Adrenal gland (tissue), 5 donors: ENCODE data around the gene HLA-B.

Experiments
- POLR2A ChIP-seq, 2 donors: fragments of 450-650 bp; IDR thresholded peaks; one replicate each; pipeline ENCODE4 v1.6.1; 2017; ENCODE audit warnings: antibody characterized with exemption in 2 of 2, mild to moderate bottlenecking in 2 of 2, moderate library complexity in 1 of 2
- TF ChIP-seq, protein P1 (sequence below), 6 experiments: fragments of 450-650 bp in 4 of 6; fragments of 200-600 bp in 2 of 6; sonication (generic) in 1 of 6; IDR thresholded peaks; 1 replicate in 5 of 6; 2 replicates in 1 of 6; pipeline versions ENCODE4 v1.5.1 to v1.8.0; 2016 to 2021; ENCODE audit warnings: antibody characterized with exemption in 6 of 6, mild to moderate bottlenecking in 2 of 6, moderate library complexity in 1 of 6
- donor health status: DM: no; HTN: no; CAD: no.

GRCh38 chr6:31349301-31349700 lies 7.7 kb downstream of the HLA-B start:
- TF ChIP-seq, protein P1, sequence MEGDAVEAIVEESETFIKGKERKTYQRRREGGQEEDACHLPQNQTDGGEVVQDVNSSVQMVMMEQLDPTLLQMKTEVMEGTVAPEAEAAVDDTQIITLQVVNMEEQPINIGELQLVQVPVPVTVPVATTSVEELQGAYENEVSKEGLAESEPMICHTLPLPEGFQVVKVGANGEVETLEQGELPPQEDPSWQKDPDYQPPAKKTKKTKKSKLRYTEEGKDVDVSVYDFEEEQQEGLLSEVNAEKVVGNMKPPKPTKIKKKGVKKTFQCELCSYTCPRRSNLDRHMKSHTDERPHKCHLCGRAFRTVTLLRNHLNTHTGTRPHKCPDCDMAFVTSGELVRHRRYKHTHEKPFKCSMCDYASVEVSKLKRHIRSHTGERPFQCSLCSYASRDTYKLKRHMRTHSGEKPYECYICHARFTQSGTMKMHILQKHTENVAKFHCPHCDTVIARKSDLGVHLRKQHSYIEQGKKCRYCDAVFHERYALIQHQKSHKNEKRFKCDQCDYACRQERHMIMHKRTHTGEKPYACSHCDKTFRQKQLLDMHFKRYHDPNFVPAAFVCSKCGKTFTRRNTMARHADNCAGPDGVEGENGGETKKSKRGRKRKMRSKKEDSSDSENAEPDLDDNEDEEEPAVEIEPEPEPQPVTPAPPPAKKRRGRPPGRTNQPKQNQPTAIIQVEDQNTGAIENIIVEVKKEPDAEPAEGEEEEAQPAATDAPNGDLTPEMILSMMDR (IDR thresholded peaks at IDR 0.05), result no peak
- TF ChIP-seq POLR2A (IDR thresholded peaks at IDR 0.05), result no peak
